ENCODE data around the gene MDK. TPM values are rescaled to one million over a fixed set of nuclear protein-coding genes. Genes with fewer than 3 reads are reported as not detected.
"Not testable (repeated sequence)": the region's sequence is repeated elsewhere in the genome, so short reads cannot be mapped to it uniquely, and the experiment has no call there.

MDK gene
- total and polyA plus RNA-seq, 2 experiments from 2014 or later: 388 to 477 TPM

- DNase-seq (ENCODE audit: low spot score) (no peak), ATAC-seq (no peak)
- peaks cover 5% of the 10 kb centered on the region for H3K27me3 Mint-ChIP-seq (ENCODE audit: insufficient read depth, low read depth, poor library complexity)
- no peak overlapping the region for H3K27ac Mint-ChIP-seq
- peaks cover 50% of the 10 kb centered on the region for H3K36me3 Mint-ChIP-seq (ENCODE audit: low read depth)
- Histone ChIP-seq H3K79me2 (replicated peaks; ENCODE audit: insufficient read depth) (no peaks in the 10 kb centered on the region), H2AFZ (no peak overlapping the region), H3K4me2 (no peak overlapping the region), H3K27ac (ENCODE audit: low read depth) (no peak overlapping the region), H3K36me3 (ENCODE audit: insufficient read depth) (no peaks in the 10 kb centered on the region; the same call in 1 of the 2 replicates), H3K27me3 (ENCODE audit: insufficient read depth) (no peaks in the 10 kb centered on the region), H3K9me2 (ENCODE audit: insufficient read depth) (no peaks in the 10 kb centered on the region), H4K20me1 (replicated peaks; ENCODE audit: insufficient read depth) (peaks cover 12% of the 10 kb centered on the region), H3F3A (replicated peaks; ENCODE audit: low read depth) (peaks cover 20% of the 10 kb centered on the region; the same call in 1 of the 2 replicates), H3K4me1 (ENCODE audit: insufficient read depth) (peaks cover 6% of the 10 kb centered on the region), H3K4me3 (no peak overlapping the region)
- H3K9me3 Mint-ChIP-seq: no peaks in the 10 kb centered on the region
- no peak for TF ChIP-seq CREB1 (CRISPR knock-in tag; IDR thresholded peaks at IDR 0.05; ENCODE audit: low read depth)
- no peak overlapping the region for H3K4me3 Mint-ChIP-seq
- H3K4me1 Mint-ChIP-seq: peaks cover 20% of the 10 kb centered on the region
Measured at GRCh38 chr11:46372086-46372485, 9.4 kb upstream of the MDK start.

GRCh38 chr11:46372501-46372900, 9.0 kb upstream of the MDK start:
- not testable (repeated sequence) for H3K27ac ChIP-seq (ENCODE audit: low read depth); H2AFZ ChIP-seq; H3K79me2 ChIP-seq (replicated peaks; ENCODE audit: insufficient read depth); H3K4me1 ChIP-seq (ENCODE audit: insufficient read depth); H3K9me2 ChIP-seq (ENCODE audit: insufficient read depth); H3K4me3 ChIP-seq; ATAC-seq; H3K36me3 ChIP-seq (ENCODE audit: insufficient read depth); H3K27me3 ChIP-seq (ENCODE audit: insufficient read depth); H3K9me3 Mint-ChIP-seq; H3K27ac Mint-ChIP-seq; H3K4me2 ChIP-seq; H3K4me3 Mint-ChIP-seq; DNase-seq (ENCODE audit: low spot score); H3K27me3 Mint-ChIP-seq (ENCODE audit: insufficient read depth, low read depth, poor library complexity)
- H4K20me1 ChIP-seq (replicated peaks; ENCODE audit: insufficient read depth): peaks cover 12% of the 10 kb centered on the region
- peaks cover 18% of the 10 kb centered on the region; the same call in 1 of the 2 replicates for H3F3A ChIP-seq (replicated peaks; ENCODE audit: low read depth)
- H3K36me3 Mint-ChIP-seq (ENCODE audit: low read depth): peaks cover 54% of the 10 kb centered on the region
- H3K4me1 Mint-ChIP-seq: peaks cover 20% of the 10 kb centered on the region

GRCh38 chr11:46373787-46374740, 7.4 kb upstream of the MDK start:
- TF ChIP-seq NANOG (IDR thresholded peaks at IDR 0.05; ENCODE audit: borderline replicate concordance) (no peak), ZNF331 (CRISPR knock-in tag; IDR thresholded peaks at IDR 0.05; ENCODE audit: low read depth) (no peak), JUNB (IDR thresholded peaks at IDR 0.05; ENCODE audit: unreplicated experiment) (no peak)
- Mint-ChIP-seq H3K27ac (no peak overlapping the region), H3K4me1 (peaks cover 20% of the 10 kb centered on the region), H3K9me3 (no peaks in the 10 kb centered on the region), H3K36me3 (ENCODE audit: low read depth) (peaks cover 48% of the 10 kb centered on the region), H3K4me3 (no peak overlapping the region), H3K27me3 (ENCODE audit: insufficient read depth, low read depth, poor library complexity) (peaks cover 6% of the 10 kb centered on the region)
- Histone ChIP-seq H3K4me3 (no peak overlapping the region), H3K36me3 (ENCODE audit: insufficient read depth) (no peaks in the 10 kb centered on the region; the same call in 1 of the 2 replicates), H3F3A (replicated peaks; ENCODE audit: low read depth) (peaks cover 21% of the 10 kb centered on the region), H3K4me1 (ENCODE audit: insufficient read depth) (peaks cover 9% of the 10 kb centered on the region), H3K27ac (ENCODE audit: low read depth) (no peak overlapping the region), H2AFZ (no peak overlapping the region), H3K9me2 (ENCODE audit: insufficient read depth) (no peaks in the 10 kb centered on the region), H3K4me2 (no peak overlapping the region), H3K79me2 (replicated peaks; ENCODE audit: insufficient read depth) (no peaks in the 10 kb centered on the region), H3K27me3 (ENCODE audit: insufficient read depth) (no peaks in the 10 kb centered on the region), H4K20me1 (replicated peaks; ENCODE audit: insufficient read depth) (peaks cover 4% of the 10 kb centered on the region; the same call in 1 of the 2 replicates)
- no peak for ATAC-seq
- DNase-seq (ENCODE audit: low spot score): no peak

Measured in GM23338 (cell line).